Regular cardiac myocyte (primary cell): ENCODE data around the gene PTBP3. TPM values are rescaled to one million over a fixed set of nuclear protein-coding genes. Genes with fewer than 3 reads are reported as not detected.

Experiments
- total RNA-seq: library from RNA; depleted of rRNA; stranded (reverse); fragments of >200 nt; gene quantifications from 2 replicates; pipeline ENCODE4 v1.2.3, GENCODE V29; 2014

Gene PTBP3
- 22.6 and 27.3 TPM in 2 replicates for total RNA-seq

GRCh38 chr9:112332977-112333638 is at the start of gene PTBP3:
TSS of gene PTBP3 (minus strand) at chr9:112333619. CDS start at chr9:112297865, 35,754 bp downstream.

GRCh38 chr9:112380102-112380824 is 46.8 kb upstream of the PTBP3 start, which contains the start of gene HSDL2:
TSS of gene HSDL2 (plus strand) at chr9:112380108. CDS start at chr9:112380164, 56 bp downstream.

GRCh38 chr9:112174965-112175795 is 158.2 kb downstream of the PTBP3 start, which contains the start of gene SUSD1:
TSS of gene SUSD1 (minus strand) at chr9:112175297. CDS start at chr9:112175235, 62 bp downstream.

Other genes with a start within 250 kb of the PTBP3 start
- gene SUSD1, start 158.3 kb downstream of the PTBP3 start, total RNA-seq, result 23.4 and 30.2 TPM in 2 replicates
- gene HSDL2, start 46.5 kb upstream of the PTBP3 start, total RNA-seq, result 51.6 and 64.3 TPM in 2 replicates
- 1.3 and 2.5 TPM in 2 replicates for gene KIAA1958, start 153.2 kb upstream of the PTBP3 start, total RNA-seq